ENCODE measurements around the gene RBL2.

- TF ChIP-seq, protein P1, sequence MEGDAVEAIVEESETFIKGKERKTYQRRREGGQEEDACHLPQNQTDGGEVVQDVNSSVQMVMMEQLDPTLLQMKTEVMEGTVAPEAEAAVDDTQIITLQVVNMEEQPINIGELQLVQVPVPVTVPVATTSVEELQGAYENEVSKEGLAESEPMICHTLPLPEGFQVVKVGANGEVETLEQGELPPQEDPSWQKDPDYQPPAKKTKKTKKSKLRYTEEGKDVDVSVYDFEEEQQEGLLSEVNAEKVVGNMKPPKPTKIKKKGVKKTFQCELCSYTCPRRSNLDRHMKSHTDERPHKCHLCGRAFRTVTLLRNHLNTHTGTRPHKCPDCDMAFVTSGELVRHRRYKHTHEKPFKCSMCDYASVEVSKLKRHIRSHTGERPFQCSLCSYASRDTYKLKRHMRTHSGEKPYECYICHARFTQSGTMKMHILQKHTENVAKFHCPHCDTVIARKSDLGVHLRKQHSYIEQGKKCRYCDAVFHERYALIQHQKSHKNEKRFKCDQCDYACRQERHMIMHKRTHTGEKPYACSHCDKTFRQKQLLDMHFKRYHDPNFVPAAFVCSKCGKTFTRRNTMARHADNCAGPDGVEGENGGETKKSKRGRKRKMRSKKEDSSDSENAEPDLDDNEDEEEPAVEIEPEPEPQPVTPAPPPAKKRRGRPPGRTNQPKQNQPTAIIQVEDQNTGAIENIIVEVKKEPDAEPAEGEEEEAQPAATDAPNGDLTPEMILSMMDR (conservative IDR thresholded peaks at IDR 0.05 in 1 of 2, IDR thresholded peaks at IDR 0.05 in 1 of 2; ENCODE audit: extremely low read depth in 1 of 2, insufficient read depth in 1 of 2, low read depth in 1 of 2, low read length in 2 of 2), result no peak
- TF ChIP-seq EZH2 (IDR thresholded peaks at IDR 0.05; ENCODE audit: borderline replicate concordance, low read length), result no peak
Measured at GRCh38 chr16:53440125-53440524, 5.9 kb downstream of the RBL2 start.

Measured in mammary epithelial cell (primary cell).